Endodermal cell (in vitro differentiated cells): ENCODE results near the gene PIEZO2. TPM values are rescaled to one million over a fixed set of nuclear protein-coding genes. Genes with fewer than 3 reads are reported as not detected.

ENCODE experiments used
- DNase-seq: peaks from one replicate; pipeline ENCODE4 v3.0.0-alpha.2; 2017
- H3K27ac ChIP-seq: 2 replicates; pipeline ENCODE4 v1.5.1; 2013; ENCODE audit warnings: mild to moderate bottlenecking, low read depth, low read length, moderate library complexity
- H3K27me3 ChIP-seq: 2 replicates; pipeline ENCODE4 v1.6.1; 2013; ENCODE audit warnings: mild to moderate bottlenecking, low read length, moderate library complexity; ENCODE audit not compliant: insufficient read depth, control insufficient read depth, poor library complexity, severe bottlenecking
- H3K36me3 ChIP-seq: 2 replicates; pipeline ENCODE4 v1.7.0; 2013; ENCODE audit warnings: mild to moderate bottlenecking, low read length, moderate library complexity; ENCODE audit not compliant: control insufficient read depth, insufficient read depth
- H3K4me1 ChIP-seq: one replicate; pipeline ENCODE4 v1.7.0; 2013; ENCODE audit warnings: low read length; ENCODE audit not compliant: control insufficient read depth, insufficient read depth
- H3K4me3 ChIP-seq: 2 replicates; pipeline ENCODE4 v1.5.1; 2013; ENCODE audit warnings: mild to moderate bottlenecking, low read length, moderate library complexity
- H3K9ac ChIP-seq: 2 replicates; pipeline ENCODE4 v1.6.1; 2013; ENCODE audit warnings: mild to moderate bottlenecking, low read length, moderate library complexity; ENCODE audit not compliant: poor library complexity, severe bottlenecking; ENCODE audit errors: extremely low read depth
- H3K9me3 ChIP-seq: 2 replicates; pipeline ENCODE4 v1.6.1; 2013; ENCODE audit warnings: mild to moderate bottlenecking, low read length, moderate library complexity; ENCODE audit not compliant: control insufficient read depth
- H3K27ac Mint-ChIP-seq: 2 replicates; pipeline ENCODE4 v1.8.0; 2020; ENCODE audit warnings: mixed read lengths
- H3K27me3 Mint-ChIP-seq: 2 replicates; pipeline ENCODE4 v1.8.0; 2021; ENCODE audit warnings: mild to moderate bottlenecking, mixed read lengths; ENCODE audit not compliant: insufficient read depth
- H3K36me3 Mint-ChIP-seq: 2 replicates; pipeline ENCODE4 v1.8.0; 2020; ENCODE audit warnings: low read depth, mixed read lengths
- H3K4me1 Mint-ChIP-seq: 2 replicates; pipeline ENCODE4 v1.8.0; 2020; ENCODE audit warnings: mixed read lengths
- H3K4me3 Mint-ChIP-seq: 2 replicates; pipeline ENCODE4 v1.8.0; 2020; ENCODE audit warnings: mild to moderate bottlenecking, moderate library complexity, mixed read lengths
- H3K9me3 Mint-ChIP-seq: 2 replicates; pipeline ENCODE4 v1.8.0; 2020; ENCODE audit warnings: mild to moderate bottlenecking, mixed read lengths
- WGBS, 2 experiments: methylation state at CpG; one replicate each; pipeline versions ENCODE4 v1.1.5 to v1.1.7; 2013; ENCODE audit warnings: missing lambda C conversion rate in 2 of 2, mixed read lengths in 1 of 2; ENCODE audit not compliant: insufficient coverage in 1 of 2, insufficient read length in 1 of 2; 5-methylcytosine and 5-hydroxymethylcytosine counted together
- total RNA-seq, 2 donors: library from RNA; stranded (reverse); fragmentation: NEBNext Ultra II Directional in 1 of 2; extraction: Animal tissue kit (Norgen Biotek cat#: 25700) in 1 of 2; gene quantifications; 2 replicates in 1 of 2; 3 replicates in 1 of 2; pipeline ENCODE4 v1.2.1, GENCODE V29; 2021
- TF ChIP-seq, protein P1 (sequence below): fragments of 200-600 bp; sonication (generic); conservative IDR thresholded peaks from 2 replicates; pipeline ENCODE4 v1.5.0; 2021; ENCODE audit warnings: antibody characterized with exemption, mild to moderate bottlenecking

PIEZO2 gene
- total RNA-seq, 2 donors from 2014 or later: 7.3 to 12.1 TPM

DNA sequence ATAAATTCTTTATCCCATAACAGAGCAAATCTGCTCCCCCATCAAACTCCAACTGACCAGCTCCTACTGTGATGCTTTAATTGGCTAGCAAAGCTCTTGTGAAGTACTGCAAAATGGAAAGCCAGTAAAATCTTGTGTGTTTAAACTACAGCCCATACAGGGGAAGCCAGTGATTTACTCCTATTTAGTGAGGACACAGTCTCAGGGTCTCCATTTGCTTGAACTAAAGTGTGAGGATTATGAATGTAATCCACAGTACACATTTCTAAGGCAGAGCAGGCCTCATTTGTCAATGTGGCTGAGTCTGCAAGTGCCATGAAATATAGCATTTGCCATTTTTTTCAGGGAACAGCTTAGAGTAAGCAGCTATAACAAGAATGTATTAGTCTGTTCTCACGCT, 259.3 kb downstream of the PIEZO2 start:
- H3K9ac ChIP-seq: no peak overlapping the region
- no peaks in the 10 kb centered on the region for H3K4me1 ChIP-seq
- no peaks in the 10 kb centered on the region for H3K9me3 ChIP-seq
- peaks cover 16% of the 10 kb centered on the region for H3K4me1 Mint-ChIP-seq
- no peak overlapping the region for H3K27ac ChIP-seq
- no peak overlapping the region for H3K27ac Mint-ChIP-seq
- 100% methylated on average over 1 of the region's 1 CpG; no CpG with 5 or more reads in 1 of the 2 experiments for WGBS, 2 experiments
- TF ChIP-seq, protein P1, sequence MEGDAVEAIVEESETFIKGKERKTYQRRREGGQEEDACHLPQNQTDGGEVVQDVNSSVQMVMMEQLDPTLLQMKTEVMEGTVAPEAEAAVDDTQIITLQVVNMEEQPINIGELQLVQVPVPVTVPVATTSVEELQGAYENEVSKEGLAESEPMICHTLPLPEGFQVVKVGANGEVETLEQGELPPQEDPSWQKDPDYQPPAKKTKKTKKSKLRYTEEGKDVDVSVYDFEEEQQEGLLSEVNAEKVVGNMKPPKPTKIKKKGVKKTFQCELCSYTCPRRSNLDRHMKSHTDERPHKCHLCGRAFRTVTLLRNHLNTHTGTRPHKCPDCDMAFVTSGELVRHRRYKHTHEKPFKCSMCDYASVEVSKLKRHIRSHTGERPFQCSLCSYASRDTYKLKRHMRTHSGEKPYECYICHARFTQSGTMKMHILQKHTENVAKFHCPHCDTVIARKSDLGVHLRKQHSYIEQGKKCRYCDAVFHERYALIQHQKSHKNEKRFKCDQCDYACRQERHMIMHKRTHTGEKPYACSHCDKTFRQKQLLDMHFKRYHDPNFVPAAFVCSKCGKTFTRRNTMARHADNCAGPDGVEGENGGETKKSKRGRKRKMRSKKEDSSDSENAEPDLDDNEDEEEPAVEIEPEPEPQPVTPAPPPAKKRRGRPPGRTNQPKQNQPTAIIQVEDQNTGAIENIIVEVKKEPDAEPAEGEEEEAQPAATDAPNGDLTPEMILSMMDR: no peak
- H3K4me3 Mint-ChIP-seq: no peak overlapping the region
- H3K9me3 Mint-ChIP-seq: peaks cover 6% of the 10 kb centered on the region
- no peaks in the 10 kb centered on the region for H3K36me3 ChIP-seq
- no peaks in the 10 kb centered on the region for H3K36me3 Mint-ChIP-seq
- peaks cover 4% of the 10 kb centered on the region for H3K27me3 Mint-ChIP-seq
- H3K4me3 ChIP-seq: no peak overlapping the region
- no peak for DNase-seq
- H3K27me3 ChIP-seq: no peaks in the 10 kb centered on the region

DNA sequence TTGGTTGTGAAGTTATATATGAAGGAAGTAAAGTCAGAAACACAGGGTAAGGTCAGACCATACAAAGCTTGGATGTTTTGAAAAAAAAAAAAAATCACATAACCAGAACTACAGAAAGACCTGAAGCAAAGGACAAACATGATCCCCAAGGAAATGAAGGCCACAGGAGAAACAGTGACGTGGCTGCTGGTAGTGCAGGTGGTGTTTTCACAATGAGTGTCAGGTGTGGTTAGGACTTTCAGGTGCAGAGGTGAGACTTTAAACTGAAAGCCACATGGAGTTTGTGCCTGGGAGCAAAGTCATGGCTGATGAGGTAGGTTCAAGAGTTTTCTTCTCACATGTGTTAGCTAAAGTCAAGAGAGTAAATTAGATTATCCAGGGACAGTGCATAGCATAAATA, 270.7 kb downstream of the PIEZO2 start:
- H3K4me1 Mint-ChIP-seq: peaks cover 14% of the 10 kb centered on the region
- 75 to 95% methylated on average over 1 of the region's 1 CpG for WGBS, 2 experiments

DNA sequence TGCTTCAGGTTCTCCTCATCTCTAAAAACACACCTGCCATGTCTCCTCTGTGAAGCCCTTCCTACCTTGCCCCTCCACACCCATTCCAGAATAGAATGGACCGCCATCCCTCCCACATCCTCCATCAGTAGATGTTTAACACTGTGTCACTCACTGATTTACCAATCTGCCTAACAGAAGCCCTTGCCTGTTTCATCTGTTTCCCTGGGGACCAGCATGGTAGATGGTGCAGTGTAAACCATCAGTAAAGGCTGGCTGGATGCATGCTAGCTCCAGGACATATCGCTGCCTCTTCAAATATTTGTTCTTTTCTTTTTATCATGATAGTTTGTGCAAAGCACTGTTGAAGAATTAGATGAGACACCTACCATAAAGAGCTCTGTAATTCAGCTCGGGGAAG, 271.4 kb downstream of the PIEZO2 start:
- H3K4me1 Mint-ChIP-seq: peaks cover 14% of the 10 kb centered on the region
- TF ChIP-seq, protein P1: no peak
- H3K9me3 Mint-ChIP-seq: no peaks in the 10 kb centered on the region
- no peak overlapping the region for H3K27ac Mint-ChIP-seq
- H3K4me1 ChIP-seq: no peaks in the 10 kb centered on the region
- H3K27me3 ChIP-seq: no peaks in the 10 kb centered on the region
- H3K4me3 ChIP-seq: no peak overlapping the region
- H3K9me3 ChIP-seq: peaks cover 7% of the 10 kb centered on the region
- no peak overlapping the region for H3K9ac ChIP-seq
- H3K4me3 Mint-ChIP-seq: no peak overlapping the region
- whole genome bisulfite sequencing, 2 experiments: 83 to 95% methylated on average over 1 to 3 of the region's 3 CpGs
- H3K27ac ChIP-seq: no peak overlapping the region
- no peaks in the 10 kb centered on the region for H3K36me3 Mint-ChIP-seq
- no peaks in the 10 kb centered on the region for H3K27me3 Mint-ChIP-seq
- no peak for DNase-seq
- no peaks in the 10 kb centered on the region for H3K36me3 ChIP-seq

More for the DNA sequence above, 270.7 kb downstream of the PIEZO2 start:
- H3K27ac Mint-ChIP-seq: no peak overlapping the region
- Histone ChIP-seq H3K27me3 (no peaks in the 10 kb centered on the region), H3K4me1 (no peaks in the 10 kb centered on the region), H3K9me3 (peaks cover 7% of the 10 kb centered on the region), H3K27ac (no peak overlapping the region), H3K4me3 (no peak overlapping the region), H3K9ac (no peak overlapping the region), H3K36me3 (no peaks in the 10 kb centered on the region)
- no peak for DNase-seq
- H3K4me3 Mint-ChIP-seq: no peak overlapping the region
- H3K36me3 Mint-ChIP-seq: no peaks in the 10 kb centered on the region
- H3K27me3 Mint-ChIP-seq: no peaks in the 10 kb centered on the region
- TF ChIP-seq, protein P1: no peak
- H3K9me3 Mint-ChIP-seq: no peaks in the 10 kb centered on the region
